DLD1 (cell line): ENCODE measurements around the gene SH3BGRL2.

ENCODE experiments used
- in situ Hi-C: cut with HindIII; loops from 2 replicates; pipeline ENCODE4 v1.10.0; 2017; ENCODE audit warnings: low sequenced_read_pairs

SH3BGRL2 gene

GRCh38 chr6:79630883-79631692, at the start of gene SH3BGRL2:
Gene SH3BGRL2 (plus strand): TSS chr6:79631329. CDS start chr6:79631462, 133 bp downstream.
- in situ Hi-C loops: no loop called here

DNA sequence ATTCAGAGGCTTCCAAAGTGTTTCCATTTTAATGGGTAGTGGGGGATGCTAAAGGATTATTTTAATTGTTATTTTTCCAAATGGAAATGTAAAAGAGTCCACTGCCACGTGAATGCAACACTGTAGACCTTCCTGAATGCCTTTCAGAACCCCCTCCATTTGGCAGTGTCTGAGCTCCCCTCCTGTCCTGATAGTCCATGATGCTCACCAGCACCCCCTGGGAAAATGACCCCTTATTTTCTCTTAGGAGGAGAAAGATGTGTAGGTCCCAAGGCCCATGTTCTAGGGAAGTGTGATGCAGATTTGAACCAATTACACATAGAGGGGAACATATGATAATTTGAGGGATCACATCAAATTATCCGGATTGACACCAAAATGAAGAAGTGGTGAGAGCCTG, 46.8 kb upstream of the SH3BGRL2 start:
- in situ Hi-C loops: no loop called here

DNA sequence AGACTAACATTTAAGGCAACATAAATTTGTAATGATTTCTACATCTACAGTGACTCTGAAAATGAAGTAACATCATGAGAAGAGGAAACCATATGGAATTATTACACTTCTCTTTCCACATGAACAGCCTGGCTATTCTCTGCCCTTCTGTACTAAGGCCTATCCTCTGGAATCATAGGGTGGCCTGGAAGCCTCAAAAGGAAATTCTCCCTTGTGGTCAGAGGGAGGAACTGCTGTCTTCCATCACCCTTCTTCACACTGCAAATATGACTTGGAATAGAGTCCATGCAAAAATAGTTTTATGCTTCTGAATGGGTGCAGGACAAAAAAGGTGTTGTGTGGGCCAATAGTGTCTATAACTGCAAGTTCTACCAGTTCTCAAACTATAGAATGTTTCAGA, 44.6 kb upstream of the SH3BGRL2 start:
- in situ Hi-C loops: no loop called here

DNA sequence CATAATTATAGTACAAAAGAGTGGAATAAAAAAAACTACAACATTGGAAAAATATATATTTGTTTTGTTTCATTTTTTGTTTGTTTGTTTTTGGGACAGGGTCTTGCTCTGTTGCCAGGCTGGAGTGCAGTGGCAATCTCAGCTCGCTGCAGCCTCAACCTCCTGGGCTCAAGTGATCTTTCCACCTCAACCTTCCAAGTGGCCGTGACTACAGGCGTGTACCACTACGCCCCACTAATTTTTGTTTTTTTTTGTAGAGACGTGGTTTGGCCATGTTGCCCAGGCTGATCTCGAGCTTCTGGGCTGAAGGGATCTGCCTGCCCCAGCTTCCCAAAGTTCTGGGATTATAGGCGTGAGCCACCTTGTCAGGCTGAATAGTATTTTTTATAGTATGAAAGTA, 41.4 kb upstream of the SH3BGRL2 start:
- in situ Hi-C loops: no loop called here

GRCh38 chr6:79597155-79597554, 34.0 kb upstream of the SH3BGRL2 start:
- in situ Hi-C loops: no loop called here

DNA sequence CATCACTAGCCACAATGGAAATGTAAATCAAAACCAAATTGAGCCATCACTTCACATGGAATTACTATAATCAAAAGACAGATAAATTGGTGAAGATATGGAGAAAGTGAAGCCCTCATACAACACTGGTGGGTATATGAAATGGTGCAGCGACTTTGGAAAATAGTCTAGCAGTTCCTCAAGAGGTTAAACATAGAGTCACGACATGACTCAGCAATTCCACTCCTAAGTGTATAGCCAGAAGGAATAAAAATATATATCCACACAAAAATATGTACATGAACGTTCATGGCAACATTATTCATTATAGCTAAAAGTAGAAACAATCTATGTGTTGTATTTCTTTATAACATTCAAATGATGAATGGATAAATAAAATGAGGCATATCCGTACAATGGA, 33.1 kb upstream of the SH3BGRL2 start:
- in situ Hi-C loops: no loop called here

GRCh38 chr6:79599725-79600259, 31.3 kb upstream of the SH3BGRL2 start:
- in situ Hi-C loops: no loop called here

DNA sequence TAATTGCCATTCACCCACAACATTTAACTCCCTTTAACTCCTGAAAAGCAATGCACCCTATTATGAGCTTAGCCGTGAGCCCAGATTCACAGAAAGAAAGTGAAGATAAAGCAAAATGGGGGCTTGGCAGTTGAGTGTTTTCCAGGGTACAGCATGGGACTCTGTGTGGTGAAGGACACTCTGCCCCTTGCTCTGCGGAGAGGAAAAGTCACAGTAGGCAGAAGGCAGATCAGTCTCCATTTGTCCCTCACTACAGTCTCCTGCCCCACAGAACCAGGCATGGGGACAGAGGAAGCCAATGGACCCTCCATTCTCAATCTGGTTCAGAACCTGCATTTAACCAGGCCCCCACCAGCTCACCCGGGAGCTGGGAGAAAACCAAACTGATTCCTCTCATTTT, 30.8 kb upstream of the SH3BGRL2 start:
- in situ Hi-C loops: no loop called here

- in situ Hi-C loops: no loop called here
These were observed 30.1 kb upstream of the SH3BGRL2 start for GRCh38 chr6:79600812-79601609.

GRCh38 chr6:79602859-79603258, 28.3 kb upstream of the SH3BGRL2 start:
- in situ Hi-C loops: no loop called here

DNA sequence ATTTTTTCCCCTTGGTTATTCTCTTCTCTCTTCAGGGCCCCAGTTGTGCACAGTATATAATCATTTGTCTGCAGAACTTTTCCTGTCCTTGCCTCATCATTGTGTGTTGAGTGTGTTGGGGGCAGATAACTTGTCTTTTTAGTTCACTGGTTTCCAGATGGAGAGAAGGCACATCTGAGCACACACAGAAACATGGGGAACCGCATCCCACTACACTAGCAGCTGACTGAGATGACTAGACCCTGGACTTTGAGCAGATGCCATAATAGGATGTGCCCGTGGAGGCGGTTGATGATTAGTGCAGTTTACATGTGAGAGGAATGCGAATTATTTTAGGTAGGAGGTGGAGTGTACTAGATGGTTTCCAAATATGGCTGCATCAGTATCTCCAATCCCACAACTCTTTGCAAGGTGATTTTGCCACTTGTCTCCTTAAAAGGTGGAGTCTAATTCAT, 26.5 kb upstream of the SH3BGRL2 start:
- in situ Hi-C loops: no loop called here

DNA sequence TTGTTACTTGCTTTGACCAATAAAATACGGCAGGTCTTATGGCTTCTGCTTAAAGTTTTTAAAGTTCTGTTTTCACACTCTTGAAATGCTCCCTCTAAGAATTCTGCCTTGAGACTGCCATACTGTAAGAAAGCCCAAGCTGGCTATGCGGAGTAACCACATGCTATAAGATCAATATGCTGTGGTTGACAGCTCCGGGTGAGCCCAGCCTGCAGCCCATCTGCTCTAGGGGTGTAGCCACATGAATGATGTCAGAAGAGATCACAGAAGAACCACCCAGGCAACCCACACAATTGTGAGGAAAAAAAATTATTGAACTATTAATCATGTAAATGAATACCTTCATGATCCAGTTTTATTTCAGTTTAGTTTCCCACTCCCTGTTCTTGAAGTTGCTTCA, 26.1 kb upstream of the SH3BGRL2 start:
- in situ Hi-C loops: no loop called here

DNA sequence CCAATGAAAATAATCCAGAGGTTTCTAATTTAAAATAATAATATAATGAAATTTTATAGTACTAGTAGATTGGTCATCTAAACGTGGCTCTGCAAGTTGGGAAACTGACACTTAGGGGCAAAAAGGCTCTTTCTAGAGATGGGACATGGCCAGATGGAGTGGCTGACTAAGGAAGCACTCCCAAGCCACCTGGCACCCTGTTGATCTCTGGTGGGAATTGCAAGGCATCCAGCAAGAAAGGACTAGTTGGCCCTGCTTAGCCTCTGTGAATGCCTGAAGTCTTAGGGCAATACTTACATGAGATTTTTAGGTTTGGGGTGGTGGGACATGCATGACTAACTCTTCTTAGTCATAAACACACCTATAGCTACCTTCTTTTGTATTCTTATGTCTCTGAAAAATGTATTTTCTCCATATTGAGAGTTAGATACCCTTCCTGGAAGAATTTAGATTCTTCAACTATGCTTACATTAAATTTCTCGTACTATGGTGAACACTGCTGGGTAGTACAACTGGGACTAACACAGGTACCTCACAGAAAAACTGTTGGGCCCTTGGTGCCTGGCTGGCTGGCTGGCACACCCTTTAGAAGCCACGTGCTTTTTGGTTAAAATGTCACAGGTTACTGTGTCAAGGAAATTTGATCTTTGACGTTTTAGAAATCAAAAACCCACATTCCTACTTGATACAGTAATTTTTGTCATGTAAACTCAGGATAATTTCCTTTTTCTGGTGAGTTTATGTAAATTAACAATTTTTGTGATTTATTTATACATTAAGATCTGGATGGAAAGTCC, 25.0 kb upstream of the SH3BGRL2 start:
- in situ Hi-C loops: no loop called here

DNA sequence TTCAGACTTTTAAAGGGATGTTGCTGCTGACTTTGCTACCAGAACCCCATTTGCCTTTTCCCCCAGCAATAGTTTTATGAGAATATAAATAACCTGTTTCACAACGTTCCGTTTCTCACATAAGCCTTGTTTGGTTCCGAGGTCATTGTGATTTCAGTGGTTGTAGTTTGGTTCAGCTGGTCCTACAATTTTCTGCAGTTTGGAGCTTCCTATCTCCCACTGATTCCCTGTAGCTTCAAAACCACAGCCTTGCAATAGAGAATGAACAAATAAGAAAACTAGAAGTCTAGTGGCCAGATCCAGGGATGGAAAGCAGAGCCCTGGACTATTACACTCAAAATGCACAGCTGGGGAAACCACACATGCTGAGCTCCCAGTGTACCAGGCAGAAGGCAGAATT, 24.1 kb upstream of the SH3BGRL2 start:
- in situ Hi-C loops: no loop called here

DNA sequence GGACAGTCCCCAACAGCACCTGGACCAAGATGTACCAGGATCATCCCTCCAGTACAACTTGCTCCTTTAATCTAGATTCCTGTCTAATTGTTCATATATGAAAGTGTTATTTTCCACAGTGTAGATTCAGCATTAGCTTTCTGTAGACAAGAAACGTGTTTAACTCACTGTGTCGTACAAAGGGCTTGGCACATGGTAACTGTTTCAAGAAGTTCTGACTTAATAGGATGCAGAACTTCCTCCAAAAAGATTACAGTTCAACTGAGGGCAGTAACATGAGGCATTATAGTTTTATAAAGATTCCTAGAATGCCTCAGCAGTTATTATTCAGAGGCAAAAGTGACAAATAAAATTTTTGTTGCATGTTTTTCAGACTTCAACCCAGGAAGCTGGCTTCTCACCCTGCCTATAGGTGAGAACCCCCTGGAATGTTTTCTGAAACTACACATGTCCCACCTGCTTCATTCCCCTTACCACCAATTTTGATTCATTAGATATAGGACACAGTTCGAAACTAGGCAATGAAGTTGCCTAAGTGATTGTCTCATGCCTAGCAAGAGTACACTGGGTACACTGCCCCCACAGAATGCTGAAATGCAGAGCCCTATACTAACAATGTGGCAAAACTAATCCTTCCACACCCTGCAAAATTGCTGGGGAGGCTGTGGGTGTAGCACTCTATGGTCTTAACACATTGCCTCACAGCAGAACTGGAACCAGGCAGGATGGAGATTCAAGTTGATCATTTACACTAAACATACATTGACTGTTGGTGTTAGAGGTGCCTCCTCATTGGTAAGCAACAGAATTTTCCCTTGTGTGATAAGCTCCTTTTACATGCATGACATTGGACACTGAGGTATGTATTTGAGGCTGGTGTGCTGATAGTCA, 22.6 kb upstream of the SH3BGRL2 start:
- in situ Hi-C loops: no loop called here

DNA sequence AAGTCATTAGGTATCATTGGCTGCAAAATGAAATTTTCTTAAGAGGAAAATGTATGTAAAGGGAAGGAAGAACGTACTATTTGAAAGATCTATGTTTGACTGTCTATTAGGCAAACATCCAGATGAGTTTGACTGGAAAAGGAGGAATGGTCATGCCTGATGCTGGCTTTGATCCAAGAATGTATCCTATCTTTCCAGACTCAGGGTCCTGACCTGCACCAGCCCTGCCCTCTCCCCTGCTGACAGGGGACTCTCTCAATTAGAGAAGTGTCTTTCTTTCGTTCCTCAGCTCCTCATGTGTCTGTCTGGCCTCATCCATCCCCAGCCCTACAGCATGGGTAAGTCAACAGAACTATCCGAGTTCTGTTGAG, 21.9 kb upstream of the SH3BGRL2 start:
- in situ Hi-C loops: no loop called here

DNA sequence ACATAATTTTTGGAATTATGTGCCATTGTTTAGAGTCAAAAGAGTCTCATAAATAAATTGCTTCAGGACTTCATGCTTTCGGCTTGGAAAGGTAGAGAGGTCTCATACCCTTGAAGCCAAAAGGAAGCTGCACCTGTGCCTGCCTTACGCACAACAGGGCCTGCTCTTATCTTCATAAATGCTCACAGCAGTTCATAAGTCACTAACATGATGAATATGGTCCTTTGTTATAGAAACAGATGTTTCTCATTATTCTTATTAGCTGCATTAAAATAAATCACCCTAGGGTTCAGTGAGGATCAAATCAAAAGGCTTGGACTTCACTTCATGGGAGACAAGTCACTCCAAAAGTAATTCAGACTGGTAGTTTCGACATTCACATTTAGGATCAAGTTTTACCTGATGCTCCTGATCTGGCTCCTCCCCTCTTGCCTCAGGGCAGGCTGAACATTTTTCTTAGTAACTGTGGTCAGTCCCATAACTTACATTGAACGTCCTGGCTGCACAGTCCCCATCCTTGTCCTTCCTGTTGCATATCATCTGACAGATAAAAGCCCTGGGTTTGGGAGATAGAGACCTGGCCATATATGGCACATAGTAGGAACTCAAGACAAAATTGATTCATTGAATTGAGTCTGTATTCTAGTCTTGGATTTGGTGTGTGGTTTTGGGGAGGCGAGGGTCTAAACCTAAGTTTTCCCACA, 20.7 kb upstream of the SH3BGRL2 start:
- in situ Hi-C loops: no loop called here

DNA sequence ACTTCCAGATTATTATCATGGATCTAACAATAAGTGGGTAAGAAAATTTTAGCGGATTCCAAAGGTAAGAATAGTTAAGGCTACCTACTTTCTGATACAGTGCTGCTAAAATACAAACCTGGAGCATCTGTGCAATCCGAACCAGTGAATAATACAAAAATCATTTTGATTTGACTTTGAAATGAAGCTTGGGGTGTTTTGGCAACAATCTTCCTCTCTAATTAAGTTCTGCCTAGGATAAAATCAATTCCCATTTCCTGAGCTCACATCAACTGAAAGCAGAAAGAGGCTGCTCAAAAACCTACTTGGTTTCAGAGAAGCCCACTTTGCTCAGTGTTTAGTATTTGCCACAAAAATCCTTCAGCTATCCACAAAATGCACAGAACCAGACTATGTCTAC, 18.7 kb upstream of the SH3BGRL2 start:
- in situ Hi-C loops: no loop called here

DNA sequence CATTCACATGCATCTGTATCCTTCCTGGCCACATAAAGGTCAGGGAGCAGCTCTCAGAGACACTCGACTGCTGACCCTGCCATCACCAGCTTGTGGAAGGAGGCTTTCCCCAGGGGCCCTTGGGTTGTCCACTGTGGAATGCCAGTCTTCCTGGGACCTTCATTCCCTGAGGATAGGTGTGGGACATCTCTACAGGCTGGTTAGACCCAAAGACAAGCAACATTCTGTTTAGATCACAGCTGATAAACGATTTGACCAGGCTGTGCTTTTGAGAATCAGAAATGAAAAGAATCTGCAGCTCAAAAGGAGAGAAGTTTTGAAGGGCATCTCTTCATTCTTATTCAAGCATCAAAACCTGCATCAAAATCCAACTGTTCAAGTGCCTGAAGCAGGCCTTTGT, 18.2 kb upstream of the SH3BGRL2 start:
- in situ Hi-C loops: no loop called here

GRCh38 chr6:79613912-79614311, 17.2 kb upstream of the SH3BGRL2 start:
- in situ Hi-C loops: no loop called here
